Common myeloid progenitor, CD34-positive (primary cell): ENCODE results near the gene FBLN5.

Source experiments
- CTCF ChIA-PET: fragments of 350-600 bp; sonication (Branson Sonifier 250); formaldehyde crosslinking; loops from one replicate; lab custom pipeline; 2021; ENCODE audit warnings: antibody characterized with exemption; lab: Charles Lee
- POLR2A ChIA-PET: fragments of 350-600 bp; sonication (Branson Sonifier 250); formaldehyde crosslinking; loops from one replicate; lab custom pipeline; 2021; ENCODE audit warnings: antibody characterized with exemption; lab: Charles Lee
- DNase-seq, 3 donors: peaks; one replicate each; pipeline versions ENCODE4 v3.0.0 to v3.0.0-alpha.2; 2013
- H3K27ac ChIP-seq, 2 experiments: 1 replicate in 1 of 2; 2 replicates in 1 of 2; pipeline ENCODE4 v1.7.0; 2013; ENCODE audit warnings: inconsistent platforms in 2 of 2, low read length in 2 of 2, mild to moderate bottlenecking in 2 of 2, low read depth in 1 of 2, moderate library complexity in 1 of 2; ENCODE audit not compliant: severe bottlenecking in 2 of 2, insufficient read depth in 1 of 2, poor library complexity in 1 of 2
- H3K27me3 ChIP-seq, 5 experiments: replicated peaks in 2 of 5; 1 replicate in 3 of 5; 2 replicates in 2 of 5; pipeline versions ENCODE4 v1.6.1 to v1.7.0; 2013; ENCODE audit warnings: low read length in 4 of 5, mild to moderate bottlenecking in 2 of 5, moderate library complexity in 2 of 5, inconsistent platforms in 1 of 5; ENCODE audit not compliant: insufficient read depth in 5 of 5, control insufficient read depth in 4 of 5
- H3K36me3 ChIP-seq, 4 experiments: 1 replicate in 2 of 4; 2 replicates in 2 of 4; pipeline versions ENCODE4 v1.6.1 to v1.7.0; 2013; ENCODE audit warnings: low read length in 3 of 4, control low read depth in 1 of 4, mild to moderate bottlenecking in 1 of 4; ENCODE audit not compliant: control insufficient read depth in 4 of 4, insufficient read depth in 4 of 4
- H3K4me1 ChIP-seq, 4 experiments: 1 replicate in 3 of 4; 2 replicates in 1 of 4; pipeline versions ENCODE4 v1.6.1 to v1.7.1; 2013; ENCODE audit warnings: low read length in 3 of 4, mild to moderate bottlenecking in 3 of 4, control low read depth in 1 of 4, inconsistent platforms in 1 of 4, moderate library complexity in 1 of 4; ENCODE audit not compliant: control insufficient read depth in 4 of 4, insufficient read depth in 4 of 4; ENCODE audit errors: control extremely low read depth in 1 of 4
- H3K4me3 ChIP-seq, 7 experiments: 1 replicate in 4 of 7; 2 replicates in 3 of 7; pipeline versions ENCODE4 v1.5.1 to v1.7.0; 2013; ENCODE audit warnings: mild to moderate bottlenecking in 7 of 7, low read length in 6 of 7, moderate library complexity in 6 of 7, inconsistent platforms in 2 of 7, low read depth in 2 of 7, control low read depth in 1 of 7; ENCODE audit not compliant: insufficient read depth in 4 of 7, control insufficient read depth in 1 of 7; ENCODE audit errors: extremely low read depth in 1 of 7
- H3K9me3 ChIP-seq, 5 experiments: 1 replicate in 4 of 5; 2 replicates in 1 of 5; pipeline versions ENCODE4 v1.6.1 to v1.7.1; 2013; ENCODE audit warnings: low read length in 4 of 5, mild to moderate bottlenecking in 2 of 5, inconsistent platforms in 1 of 5, low read depth in 1 of 5, moderate library complexity in 1 of 5; ENCODE audit not compliant: control insufficient read depth in 4 of 5, insufficient read depth in 2 of 5; ENCODE audit errors: control extremely low read depth in 1 of 5
- WGBS: methylation state at CpG from one replicate; pipeline ENCODE4 v1.1.5; 2013; ENCODE audit not compliant: insufficient coverage; 5-methylcytosine and 5-hydroxymethylcytosine counted together

The FBLN5 gene

DNA sequence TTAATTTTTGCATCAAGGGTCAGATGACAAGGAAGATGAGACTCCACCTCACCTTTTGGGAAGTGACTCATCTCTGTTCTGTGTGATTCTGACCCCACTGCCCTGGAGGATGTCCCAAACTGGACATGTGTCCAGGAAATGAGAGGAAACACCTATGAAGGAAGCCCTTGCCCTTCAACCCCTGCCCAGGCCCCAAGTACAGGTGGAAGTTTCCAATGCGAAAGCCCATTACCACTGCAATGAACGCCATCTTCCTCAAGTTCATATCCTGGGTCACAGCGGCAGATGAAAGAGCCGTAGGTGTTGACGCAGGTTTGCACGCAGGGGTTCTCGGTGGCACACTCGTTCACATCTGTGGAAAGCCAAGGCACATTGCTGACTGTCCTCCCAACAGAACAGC lies 60.5 kb downstream of the FBLN5 start:
- POLR2A ChIA-PET: no interaction called here
- CTCF ChIA-PET: no interaction called here

GRCh38 chr14:91885839-91886238 lies 61.7 kb downstream of the FBLN5 start:
- Histone ChIP-seq H3K9me3 (no peaks in the 10 kb centered on the region), H3K27ac (no peak overlapping the region), H3K4me3 (no peak overlapping the region), H3K27me3 (no peaks in the 10 kb centered on the region), H3K4me1 (peaks cover 6 to 18% (median 16%) of the 10 kb centered on the region in 4 experiments), H3K36me3 (no peaks in the 10 kb centered on the region)
- POLR2A ChIA-PET: no interaction called here
- no peak for DNase-seq
- CTCF ChIA-PET: no interaction called here
- 94% methylated on average over 3 of the region's 4 CpGs for WGBS

More for the DNA sequence above, 60.5 kb downstream of the FBLN5 start:
- H3K27ac ChIP-seq: no peak overlapping the region
- H3K9me3 ChIP-seq: no peaks in the 10 kb centered on the region
- no peak for DNase-seq
- no peaks in the 10 kb centered on the region for H3K36me3 ChIP-seq
- peaks cover 8 to 24% (median 20%) of the 10 kb centered on the region in 4 experiments for H3K4me1 ChIP-seq
- H3K4me3 ChIP-seq: no peak overlapping the region
- WGBS: 98% methylated on average over 8 of the region's 8 CpGs
- H3K27me3 ChIP-seq: no peaks in the 10 kb centered on the region

DNA sequence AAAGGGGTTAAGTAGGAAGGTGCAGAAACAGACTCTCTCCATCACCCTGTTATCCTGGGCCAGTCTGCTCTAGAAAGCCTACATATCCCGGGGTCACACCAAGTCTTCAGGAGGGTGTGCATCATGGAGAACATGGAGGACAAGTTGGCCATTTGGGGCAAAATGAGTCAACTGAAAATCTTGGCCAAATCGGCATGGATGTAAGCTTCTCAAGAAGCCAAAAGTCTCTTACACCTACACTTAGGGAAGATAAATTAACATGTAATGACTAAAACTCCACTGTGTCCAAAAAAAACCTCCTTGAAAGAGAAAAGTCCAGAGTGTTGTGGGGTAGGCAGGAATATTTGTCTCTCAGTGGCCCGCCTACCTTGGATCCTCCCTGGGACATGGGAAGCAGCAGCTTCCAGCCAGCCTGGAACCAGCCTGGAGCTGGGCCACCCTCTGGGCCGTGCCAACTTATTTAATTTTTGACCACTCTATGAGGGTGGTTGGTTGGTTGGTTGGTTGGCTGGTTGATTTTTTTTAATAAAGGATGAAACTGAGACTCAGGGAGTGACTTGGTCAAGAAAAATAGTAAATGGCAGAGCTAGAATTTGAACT lies 62.3 kb downstream of the FBLN5 start:
- no peak for DNase-seq
- H3K4me3 ChIP-seq: no peak overlapping the region
- CTCF ChIA-PET: interaction anchor here (1.0 kb wide), 1 partner anchor 8 kb away, joined by 3 read pairs; no protein-coding TSS in a partner anchor
- H3K27me3 ChIP-seq: no peaks in the 10 kb centered on the region
- H3K4me1 ChIP-seq: peaks cover 3 to 12% (median 9%) of the 10 kb centered on the region in 4 experiments
- WGBS: 100% methylated on average over 2 of the region's 4 CpGs
- POLR2A ChIA-PET: no interaction called here
- no peaks in the 10 kb centered on the region for H3K36me3 ChIP-seq
- H3K27ac ChIP-seq: no peak overlapping the region
- H3K9me3 ChIP-seq: no peaks in the 10 kb centered on the region

GRCh38 chr14:91884664-91885063 lies 62.8 kb downstream of the FBLN5 start:
- Histone ChIP-seq H3K9me3 (no peaks in the 10 kb centered on the region), H3K36me3 (no peaks in the 10 kb centered on the region), H3K27ac (no peak overlapping the region), H3K4me1 (peaks cover 0 to 7% (median 4%) of the 10 kb centered on the region in 4 experiments), H3K4me3 (no peak overlapping the region), H3K27me3 (no peaks in the 10 kb centered on the region)
- no peak for DNase-seq
- 100% methylated on average over 5 of the region's 6 CpGs for WGBS
- POLR2A ChIA-PET: no interaction called here
- CTCF ChIA-PET: interaction anchor here (1.0 kb wide), 1 partner anchor 8 kb away, joined by 3 read pairs; no protein-coding TSS in a partner anchor

- no peak for DNase-seq
- WGBS: 96% methylated on average over 5 of the region's 9 CpGs
- CTCF ChIA-PET: no interaction called here
- Histone ChIP-seq H3K4me3 (no peak overlapping the region), H3K27ac (no peak overlapping the region), H3K36me3 (no peaks in the 10 kb centered on the region), H3K9me3 (no peaks in the 10 kb centered on the region), H3K27me3 (no peaks in the 10 kb centered on the region), H3K4me1 (no peaks in the 10 kb centered on the region)
- POLR2A ChIA-PET: interaction anchor here (0.8 kb wide), 2 partner anchors 12 to 1062 kb away, joined by 3 to 5 read pairs; no protein-coding TSS in a partner anchor
Measured at GRCh38 chr14:91883753-91884152, 63.7 kb downstream of the FBLN5 start.

DNA sequence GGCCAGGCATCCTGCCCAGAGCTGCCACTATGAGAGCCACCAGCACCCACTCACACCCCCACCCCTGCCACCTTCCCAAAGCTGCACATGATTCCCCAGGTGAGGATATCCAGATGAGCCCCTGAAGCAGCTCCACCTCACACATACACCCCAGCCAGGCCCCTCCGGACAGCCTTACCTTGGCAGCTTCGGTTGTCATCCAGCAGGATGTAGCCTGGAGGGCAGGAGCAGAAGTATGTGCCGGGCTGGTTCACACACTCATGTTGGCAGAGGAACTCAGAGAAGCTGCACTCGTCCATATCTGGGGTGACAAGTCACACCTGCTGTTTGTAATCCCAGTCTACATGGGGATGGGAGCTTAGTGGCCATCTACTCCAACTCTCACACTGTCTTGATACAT lies 64.7 kb downstream of the FBLN5 start:
- WGBS: 98% methylated on average over 4 of the region's 4 CpGs
- POLR2A ChIA-PET: interaction anchor here (0.8 kb wide), 1 partner anchor 11 kb away, joined by 3 read pairs; no protein-coding TSS in a partner anchor

DNA sequence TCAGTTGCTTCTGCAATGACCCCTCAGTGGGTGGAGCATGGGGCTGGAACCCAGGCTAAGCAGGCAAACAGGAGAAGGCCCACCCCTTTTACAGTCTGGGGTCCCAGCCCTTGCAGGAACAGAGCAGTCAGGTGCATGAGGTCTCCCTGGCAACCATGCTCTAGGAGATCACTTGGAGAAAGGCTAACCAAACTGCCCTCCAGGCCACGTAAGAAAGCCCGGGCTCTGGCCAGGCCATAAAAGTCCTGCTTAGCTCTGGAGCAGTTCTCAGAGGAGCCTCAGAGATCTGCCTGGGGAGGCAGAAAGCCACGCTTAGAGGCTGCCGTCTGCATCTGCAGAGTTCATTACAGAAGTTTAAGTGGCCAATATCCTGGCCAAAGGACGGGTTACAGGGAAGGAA lies 65.1 kb downstream of the FBLN5 start:
- 98% methylated on average over 5 of the region's 5 CpGs for WGBS

More for the DNA sequence above, 64.7 kb downstream of the FBLN5 start:
- CTCF ChIA-PET: interaction anchor here (0.6 kb wide), 1 partner anchor 364 kb away, joined by 4 read pairs; no protein-coding TSS in a partner anchor
- no peak overlapping the region for H3K27ac ChIP-seq
- peaks cover 0 to 3% (median under 1%) of the 10 kb centered on the region in 4 experiments for H3K4me1 ChIP-seq
- no peaks in the 10 kb centered on the region for H3K27me3 ChIP-seq
- no peaks in the 10 kb centered on the region for H3K9me3 ChIP-seq
- no peaks in the 10 kb centered on the region for H3K36me3 ChIP-seq
- H3K4me3 ChIP-seq: no peak overlapping the region
- no peak for DNase-seq

More for the DNA sequence above, 65.1 kb downstream of the FBLN5 start:
- ChIA-PET CTCF (no interaction called here), POLR2A (no interaction called here)
- Histone ChIP-seq H3K4me3 (no peak overlapping the region), H3K36me3 (no peaks in the 10 kb centered on the region), H3K9me3 (no peaks in the 10 kb centered on the region), H3K27me3 (no peaks in the 10 kb centered on the region), H3K27ac (no peak overlapping the region), H3K4me1 (peaks cover 0 to 7% (median 5%) of the 10 kb centered on the region in 4 experiments)
- no peak for DNase-seq
